Coronary artery (tissue), 2 donors: Measurements from ENCODE around the gene TNPO2.
"Not testable (repeated sequence)": the region's sequence is repeated elsewhere in the genome, so short reads cannot be mapped to it uniquely, and the experiment has no call there.

Experiments
- DNase-seq: peaks from one replicate; pipeline ENCODE4 v3.0.0-alpha.2; 2017; ENCODE audit warnings: low spot score
- H3K27ac ChIP-seq, 2 donors: fragments of 200-600 bp; sonication (generic); one replicate each; pipeline ENCODE4 v1.5.1; 2016 to 2019
- H3K4me3 ChIP-seq: fragments of 200-600 bp; sonication (generic); 2 replicates; pipeline ENCODE4 v1.5.1; 2016; ENCODE audit warnings: mild to moderate bottlenecking, moderate library complexity
- TF ChIP-seq, protein P1 (sequence below): fragments of 200-600 bp; sonication (generic); IDR thresholded peaks from one replicate; pipeline ENCODE4 v1.5.1; 2019; ENCODE audit warnings: antibody characterized with exemption

TNPO2 gene

DNA sequence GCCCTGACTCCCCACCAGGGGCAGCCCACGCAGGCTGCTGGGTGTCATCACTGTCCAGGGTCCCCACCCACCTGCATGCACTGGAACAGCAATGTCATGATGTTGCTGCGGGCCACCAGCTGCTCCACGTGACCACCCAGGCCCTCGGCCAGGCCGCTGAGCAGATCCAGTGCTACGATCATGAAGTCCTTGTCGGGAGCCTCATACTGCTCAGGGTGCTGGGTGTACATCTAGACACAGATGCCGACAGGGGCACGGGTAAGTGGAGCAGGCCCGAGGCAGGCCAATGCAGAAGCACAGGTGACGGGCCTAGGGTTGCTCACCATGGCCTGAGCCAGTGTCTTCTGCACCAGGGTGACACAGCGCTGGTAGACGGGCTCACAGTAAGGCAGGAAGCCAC, 18.6 kb downstream of the TNPO2 start:
- TF ChIP-seq, protein P1, sequence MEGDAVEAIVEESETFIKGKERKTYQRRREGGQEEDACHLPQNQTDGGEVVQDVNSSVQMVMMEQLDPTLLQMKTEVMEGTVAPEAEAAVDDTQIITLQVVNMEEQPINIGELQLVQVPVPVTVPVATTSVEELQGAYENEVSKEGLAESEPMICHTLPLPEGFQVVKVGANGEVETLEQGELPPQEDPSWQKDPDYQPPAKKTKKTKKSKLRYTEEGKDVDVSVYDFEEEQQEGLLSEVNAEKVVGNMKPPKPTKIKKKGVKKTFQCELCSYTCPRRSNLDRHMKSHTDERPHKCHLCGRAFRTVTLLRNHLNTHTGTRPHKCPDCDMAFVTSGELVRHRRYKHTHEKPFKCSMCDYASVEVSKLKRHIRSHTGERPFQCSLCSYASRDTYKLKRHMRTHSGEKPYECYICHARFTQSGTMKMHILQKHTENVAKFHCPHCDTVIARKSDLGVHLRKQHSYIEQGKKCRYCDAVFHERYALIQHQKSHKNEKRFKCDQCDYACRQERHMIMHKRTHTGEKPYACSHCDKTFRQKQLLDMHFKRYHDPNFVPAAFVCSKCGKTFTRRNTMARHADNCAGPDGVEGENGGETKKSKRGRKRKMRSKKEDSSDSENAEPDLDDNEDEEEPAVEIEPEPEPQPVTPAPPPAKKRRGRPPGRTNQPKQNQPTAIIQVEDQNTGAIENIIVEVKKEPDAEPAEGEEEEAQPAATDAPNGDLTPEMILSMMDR = no peak
- no peak overlapping the region for H3K4me3 ChIP-seq
- no peak for DNase-seq
- no peak overlapping the region for H3K27ac ChIP-seq

DNA sequence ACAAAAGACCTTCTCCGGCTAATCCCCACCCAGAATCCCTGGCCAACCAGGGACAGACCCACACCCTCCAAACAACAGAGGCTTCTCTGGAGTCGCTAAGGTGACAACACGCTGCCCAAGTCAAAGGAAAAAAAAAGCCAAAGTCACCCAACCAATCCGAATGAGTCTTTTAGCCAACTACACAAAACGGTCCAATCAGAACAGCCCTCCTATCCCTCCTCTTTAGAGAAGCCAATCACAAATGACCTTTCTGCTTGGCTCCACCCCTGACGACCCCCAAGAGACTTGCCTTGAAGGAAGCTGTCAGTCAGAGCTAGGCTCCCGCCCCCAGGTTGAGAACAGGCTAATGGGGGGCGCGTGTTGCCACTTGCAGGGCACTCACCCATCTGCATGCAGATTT, 20.7 kb downstream of the TNPO2 start:
- TF ChIP-seq, protein P1 = no peak
- no peak overlapping the region for H3K27ac ChIP-seq
- H3K4me3 ChIP-seq = no peak overlapping the region
- no peak for DNase-seq

DNA sequence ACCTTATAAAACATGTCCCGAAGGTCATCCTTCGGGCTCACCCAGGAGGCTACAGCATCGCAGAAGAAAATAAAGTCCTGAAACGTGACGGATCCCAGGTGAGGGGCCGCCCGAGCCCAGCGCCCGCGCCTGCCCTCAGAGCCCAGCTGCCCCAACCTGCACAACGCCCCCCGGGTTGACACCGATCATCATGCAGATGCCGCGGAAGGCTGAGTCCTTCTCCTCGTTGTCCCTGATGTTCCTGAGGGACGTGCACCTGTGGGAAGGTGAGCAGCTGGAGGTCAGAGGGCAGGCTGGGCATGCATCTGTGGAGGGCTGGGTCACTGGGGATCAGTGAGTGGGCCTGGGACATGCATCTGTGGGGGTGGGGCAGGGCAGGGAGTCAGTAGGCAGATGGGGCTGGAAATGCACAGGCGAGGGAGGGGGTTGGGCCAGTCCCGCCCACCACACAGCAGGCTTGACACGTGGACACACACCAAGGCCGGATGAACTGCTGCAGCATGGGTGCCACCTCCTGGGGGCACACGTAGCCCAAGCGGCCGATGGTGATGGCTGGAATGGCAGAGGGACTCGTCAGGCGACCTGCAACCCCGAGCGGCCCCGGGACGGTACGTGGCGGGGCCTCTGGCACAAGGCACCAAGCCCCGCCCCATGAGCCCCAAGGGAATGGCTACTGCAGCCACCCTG, 22.0 kb downstream of the TNPO2 start:
- H3K4me3 ChIP-seq = no peak overlapping the region
- H3K27ac ChIP-seq = no peak overlapping the region
- no peak for DNase-seq
- TF ChIP-seq, protein P1 = no peak

DNA sequence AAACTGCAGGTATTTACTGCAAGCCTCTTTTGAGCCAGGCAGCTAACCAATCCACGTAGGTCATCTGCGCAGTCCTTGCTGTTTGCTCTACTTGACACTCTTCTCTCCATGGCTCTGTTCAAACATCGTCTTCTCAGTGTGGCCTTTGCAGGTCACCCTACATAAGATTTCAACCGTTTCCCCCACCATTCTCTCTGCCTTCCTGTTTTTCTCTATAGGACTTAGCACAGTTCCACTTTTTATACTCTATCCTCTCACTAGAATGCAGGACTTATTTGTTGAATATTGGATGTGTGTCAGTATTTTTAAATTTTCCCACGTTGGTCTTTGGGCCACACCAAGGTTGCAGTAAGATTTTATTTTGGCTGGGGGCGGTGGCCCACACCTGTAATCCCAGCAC, 25.6 kb downstream of the TNPO2 start:
- H3K27ac ChIP-seq = no peak overlapping the region
- no peak for DNase-seq
- TF ChIP-seq, protein P1 = no peak
- no peak overlapping the region for H3K4me3 ChIP-seq

DNA sequence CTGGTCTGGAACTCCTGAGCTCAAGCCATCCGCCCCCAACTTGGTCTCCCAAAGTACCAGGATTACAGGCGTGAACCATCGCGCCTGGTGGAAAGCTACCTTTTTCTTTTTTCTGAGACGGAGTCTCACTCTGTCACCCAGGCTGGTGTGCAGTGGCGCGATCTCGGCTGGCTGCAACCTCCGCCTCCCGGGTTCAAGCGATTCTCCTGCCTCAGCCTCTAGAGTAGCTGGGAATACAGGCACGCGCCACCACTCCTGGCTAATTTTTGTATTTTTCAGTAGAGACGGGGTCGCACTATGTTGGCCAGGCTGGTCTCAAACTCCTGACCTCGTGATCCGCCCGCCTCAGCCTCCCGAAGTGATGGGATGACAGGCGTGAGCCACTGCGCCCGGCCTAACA, 26.3 kb downstream of the TNPO2 start:
- not testable (repeated sequence) for DNase-seq, H3K4me3 ChIP-seq

DNA sequence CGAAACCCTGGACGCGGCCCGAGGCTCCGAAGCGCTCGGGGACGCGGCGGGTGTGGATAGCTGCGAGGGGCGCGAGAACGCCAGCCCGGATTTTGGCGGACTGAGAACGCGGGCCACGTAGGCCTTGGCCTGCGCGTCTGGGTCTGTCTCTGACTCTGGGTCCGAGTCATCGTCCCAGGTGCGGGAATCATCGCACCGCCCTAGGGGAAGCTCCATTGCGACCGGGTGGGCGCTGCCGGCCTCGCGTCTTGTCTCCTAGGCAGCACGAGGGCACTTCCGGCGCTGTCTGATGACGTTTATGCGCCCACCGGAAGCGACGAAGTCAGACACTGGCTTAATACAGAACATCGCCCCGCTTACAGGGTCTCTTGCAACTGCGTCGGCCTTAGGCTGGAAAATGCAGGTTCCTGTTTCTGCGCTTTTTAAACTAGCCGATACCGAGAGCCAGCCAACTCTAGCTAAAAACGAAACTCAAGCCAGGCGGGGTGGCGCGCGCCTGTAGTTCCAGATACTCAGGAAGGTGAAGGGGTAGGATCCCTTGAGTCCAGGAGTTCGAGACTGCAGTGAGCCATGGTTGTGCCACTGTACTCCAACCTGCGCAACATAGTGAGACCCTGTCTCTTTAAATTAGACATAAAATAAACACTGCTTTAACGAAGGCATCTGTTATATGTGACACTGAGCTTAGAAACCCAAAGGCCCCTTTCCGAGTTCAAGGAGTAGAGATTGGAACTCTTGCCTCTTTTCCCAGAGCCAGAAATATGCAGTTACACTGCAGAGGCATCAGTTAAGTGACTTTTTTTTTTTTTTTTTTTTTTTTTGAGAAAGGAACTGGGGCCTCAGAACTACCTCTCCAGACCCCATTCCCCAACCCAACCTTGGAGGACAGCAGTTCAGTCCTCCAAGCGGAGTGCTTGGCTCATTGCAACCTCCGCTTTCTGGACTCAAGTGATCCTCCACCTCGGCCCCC, 27.1 kb downstream of the TNPO2 start, which contains the start of gene FBXW9:
TSS of gene FBXW9 (minus strand) at position 266 of the 970 bp plus-strand sequence. CDS start at position 216, 50 bp downstream.
- peak; percentile 96 for DNase-seq
- Histone ChIP-seq H3K27ac (peak within 1 kb of the TSS in 1 of 2 donors; percentile 86), H3K4me3 (peak within 1 kb of the TSS; percentile 73)
- TF ChIP-seq, protein P1 = no peak

More for the DNA sequence above, 26.3 kb downstream of the TNPO2 start:
- not testable (repeated sequence) for H3K27ac ChIP-seq

DNA sequence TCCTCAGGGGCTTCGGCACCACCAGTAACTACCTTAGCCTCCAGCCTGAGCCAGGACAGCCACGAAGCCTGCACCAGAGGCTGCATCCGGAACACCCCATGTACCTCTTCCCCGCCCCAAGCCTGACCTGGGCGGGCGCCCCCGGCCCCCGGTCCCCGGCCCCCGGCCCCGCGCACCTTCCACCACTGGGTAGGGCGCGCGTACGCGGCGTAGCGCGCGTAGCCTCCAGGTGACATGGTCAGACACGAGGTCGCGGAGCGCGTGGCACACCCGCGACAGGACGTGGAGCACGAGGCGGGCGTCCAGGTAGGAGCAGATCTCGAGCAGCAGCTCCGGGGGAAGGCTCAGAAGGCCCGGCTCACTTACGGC, 27.8 kb downstream of the TNPO2 start:
- peak overlapping the region in 1 of 2 donors; percentile 86 for H3K27ac ChIP-seq
- DNase-seq = no peak
- H3K4me3 ChIP-seq = peak overlapping the region; percentile 73
- TF ChIP-seq, protein P1 = no peak
